GM23338 (cell line): Measurements from ENCODE around the gene NOD1. TPM values are rescaled to one million over a fixed set of nuclear protein-coding genes. Genes with fewer than 3 reads are reported as not detected.

Source experiments
- ATAC-seq: fragments of 200-7000 bp; cut with Tn5 transposase; 3 replicates; pipeline ENCODE4 v1.9.1; 2020
- DNase-seq: peaks from one replicate; pipeline ENCODE4 v3.0.0-alpha.2; 2015; ENCODE audit warnings: low spot score
- H2AFZ ChIP-seq: fragments of 200-600 bp; sonication (generic); 2 replicates; pipeline ENCODE4 v1.8.0; 2016; ENCODE audit warnings: antibody characterized with exemption, mild to moderate bottlenecking, moderate library complexity
- H3F3A ChIP-seq: fragments of 200-600 bp; sonication (generic); replicated peaks from 2 replicates; pipeline ENCODE4 v1.8.0; 2017; ENCODE audit warnings: antibody characterized with exemption, mixed run types, low read depth
- H3K27ac ChIP-seq: fragments of 200-600 bp; sonication (generic); 2 replicates; pipeline ENCODE4 v1.6.1; 2016; ENCODE audit warnings: low read depth
- H3K27me3 ChIP-seq: fragments of 200-600 bp; sonication (generic); 2 replicates; pipeline ENCODE4 v1.8.0; 2016; ENCODE audit warnings: mild to moderate bottlenecking, mixed run types, moderate library complexity; ENCODE audit not compliant: insufficient read depth
- H3K36me3 ChIP-seq: fragments of 200-600 bp; sonication (generic); 2 replicates; pipeline ENCODE4 v1.8.0; 2016; ENCODE audit warnings: mild to moderate bottlenecking; ENCODE audit not compliant: insufficient read depth
- H3K4me1 ChIP-seq: fragments of 200-600 bp; sonication (generic); 2 replicates; pipeline ENCODE4 v1.8.0; 2016; ENCODE audit warnings: mild to moderate bottlenecking, moderate library complexity; ENCODE audit not compliant: insufficient read depth
- H3K4me2 ChIP-seq: fragments of 200-600 bp; sonication (generic); 2 replicates; pipeline ENCODE4 v1.7.1; 2017; ENCODE audit warnings: mixed run types
- H3K4me3 ChIP-seq: fragments of 200-600 bp; sonication (generic); 2 replicates; pipeline ENCODE4 v1.6.1; 2016; ENCODE audit warnings: mixed run types
- H3K79me2 ChIP-seq: fragments of 200-600 bp; sonication (generic); replicated peaks from 2 replicates; pipeline ENCODE4 v1.8.0; 2017; ENCODE audit warnings: mild to moderate bottlenecking; ENCODE audit not compliant: insufficient read depth
- H3K9me2 ChIP-seq: fragments of 200-600 bp; sonication (generic); 2 replicates; pipeline ENCODE4 v1.8.0; 2017; ENCODE audit not compliant: insufficient read depth
- H4K20me1 ChIP-seq: fragments of 200-600 bp; sonication (generic); replicated peaks from 2 replicates; pipeline ENCODE4 v1.8.0; 2017; ENCODE audit warnings: mild to moderate bottlenecking; ENCODE audit not compliant: insufficient read depth
- H3K27ac Mint-ChIP-seq: 2 replicates; pipeline ENCODE4 v1.8.0; 2020; ENCODE audit warnings: inconsistent platforms, mild to moderate bottlenecking, moderate library complexity, mixed read lengths
- H3K27me3 Mint-ChIP-seq: 3 replicates; pipeline ENCODE4 v1.8.0; 2022; ENCODE audit warnings: low read depth, mild to moderate bottlenecking, moderate library complexity, mixed read lengths, inconsistent platforms; ENCODE audit not compliant: insufficient read depth, poor library complexity
- H3K36me3 Mint-ChIP-seq: 3 replicates; pipeline ENCODE4 v1.8.0; 2021; ENCODE audit warnings: low read depth, mild to moderate bottlenecking, inconsistent platforms, moderate library complexity, mixed read lengths
- H3K4me1 Mint-ChIP-seq: 3 replicates; pipeline ENCODE4 v1.8.0; 2020; ENCODE audit warnings: mild to moderate bottlenecking, inconsistent platforms, mixed read lengths
- H3K4me3 Mint-ChIP-seq: 3 replicates; pipeline ENCODE4 v1.8.0; 2021; ENCODE audit warnings: moderate library complexity, mild to moderate bottlenecking, inconsistent platforms, mixed read lengths
- H3K9me3 Mint-ChIP-seq: 3 replicates; pipeline ENCODE4 v1.8.0; 2020; ENCODE audit warnings: moderate library complexity, mild to moderate bottlenecking, inconsistent platforms, mixed read lengths
- CREB1 ChIP-seq: fragments of 250-450 bp; sonication (Bioruptor Pico); IDR thresholded peaks from 2 replicates; pipeline ENCODE4 v1.5.0; 2020; ENCODE audit warnings: low read depth, mild to moderate bottlenecking, moderate library complexity
- CTCF ChIP-seq, 2 experiments: fragments of 200-600 bp in 1 of 2; sonication (generic) in 1 of 2; conservative IDR thresholded peaks; 2 replicates each; pipeline versions ENCODE4 v1.5.1 to v1.6.1; 2016 to 2017; ENCODE audit warnings: antibody characterized with exemption in 2 of 2, low read depth in 2 of 2, mild to moderate bottlenecking in 2 of 2, moderate library complexity in 1 of 2
- ETS1 ChIP-seq: IDR thresholded peaks from 2 replicates; pipeline ENCODE4 v1.6.1; 2016; ENCODE audit warnings: antibody characterized with exemption
- EZH2 ChIP-seq: fragments of 200-600 bp; sonication (generic); IDR thresholded peaks from one replicate; pipeline ENCODE4 v1.8.0; 2017; ENCODE audit warnings: antibody characterized with exemption, mild to moderate bottlenecking, low read depth; ENCODE audit not compliant: unreplicated experiment
- EZH2phosphoT487 ChIP-seq: fragments of 200-600 bp; sonication (generic); IDR thresholded peaks from one replicate; pipeline ENCODE4 v1.8.1; 2018; ENCODE audit warnings: antibody characterized with exemption; ENCODE audit not compliant: unreplicated experiment
- JUNB ChIP-seq: IDR thresholded peaks from one replicate; pipeline ENCODE4 v1.6.1; 2016; ENCODE audit warnings: antibody characterized with exemption; ENCODE audit not compliant: unreplicated experiment
- NANOG ChIP-seq: IDR thresholded peaks from 2 replicates; pipeline ENCODE4 v1.6.1; 2016; ENCODE audit warnings: antibody characterized with exemption, borderline replicate concordance
- POLR2AphosphoS5 ChIP-seq: IDR thresholded peaks from 2 replicates; pipeline ENCODE4 v1.6.1; 2016; ENCODE audit warnings: antibody characterized with exemption, low read depth
- REST ChIP-seq: IDR thresholded peaks from one replicate; pipeline ENCODE4 v1.6.1; 2018; ENCODE audit warnings: antibody characterized with exemption; ENCODE audit not compliant: unreplicated experiment
- STAT1 ChIP-seq: IDR thresholded peaks from one replicate; pipeline ENCODE4 v1.6.1; 2016; ENCODE audit warnings: antibody characterized with exemption; ENCODE audit not compliant: unreplicated experiment
- ZNF114 ChIP-seq: fragments of 250-450 bp; sonication (Bioruptor Pico); IDR thresholded peaks from 2 replicates; pipeline ENCODE4 v1.5.0; 2020; ENCODE audit warnings: mild to moderate bottlenecking, moderate library complexity
- ZNF331 ChIP-seq: fragments of 250-450 bp; sonication (Bioruptor Pico); IDR thresholded peaks from 2 replicates; pipeline ENCODE4 v1.5.0; 2020; ENCODE audit warnings: low read depth, mild to moderate bottlenecking, moderate library complexity
- ZNF462 ChIP-seq: fragments of 250-450 bp; sonication (Bioruptor Pico); IDR thresholded peaks from 2 replicates; pipeline ENCODE4 v1.5.0; 2020; ENCODE audit warnings: mild to moderate bottlenecking, moderate library complexity
- polyA plus RNA-seq: library from polyadenylated mRNA; unstranded; fragments of >200 nt; fragmentation: Nextera tagmentation; extraction: Ambion mirVana; gene quantifications from 2 replicates; pipeline ENCODE4 v1.2.1, GENCODE V29; 2016
- total RNA-seq: library from RNA; depleted of rRNA; stranded (reverse); fragments of >200 nt; shearing (Covaris generic); gene quantifications from 2 replicates; pipeline ENCODE4 v1.2.3, GENCODE V29; 2014

The NOD1 gene
- total and polyA plus RNA-seq, 2 experiments from 2014 or later, result 2.1 to 7.3 TPM

GRCh38 chr7:30389791-30390190, 88.8 kb downstream of the NOD1 start:
- Histone ChIP-seq H3K27me3 (no peaks in the 10 kb centered on the region), H4K20me1 (no peaks in the 10 kb centered on the region), H3K4me1 (peaks cover 16% of the 10 kb centered on the region), H3K9me2 (no peaks in the 10 kb centered on the region), H3K4me2 (no peak overlapping the region), H3K4me3 (no peak overlapping the region), H3K36me3 (no peaks in the 10 kb centered on the region), H3K79me2 (no peaks in the 10 kb centered on the region), H3F3A (no peaks in the 10 kb centered on the region), H3K27ac (no peak overlapping the region), H2AFZ (no peak overlapping the region)
- peak overlapping the region; percentile 2; the same call in 1 of the 2 replicates for H3K27ac Mint-ChIP-seq
- peaks cover 19% of the 10 kb centered on the region for H3K4me1 Mint-ChIP-seq
- H3K27me3 Mint-ChIP-seq, result no peaks in the 10 kb centered on the region
- TF ChIP-seq REST (no peak), ZNF114 (CRISPR knock-in tag) (no peak), EZH2 (no peak), POLR2AphosphoS5 (no peak), ZNF462 (no peak), ZNF331 (CRISPR knock-in tag) (no peak), ETS1 (no peak), CREB1 (CRISPR knock-in tag) (no peak), EZH2phosphoT487 (no peak), JUNB (no peak), STAT1 (no peak), CTCF (conservative IDR thresholded peaks at IDR 0.05; ENCODE audit: low read depth in 2 of 2) (no peak), NANOG (no peak)
- no peak overlapping the region for H3K4me3 Mint-ChIP-seq
- ATAC-seq, result no peak
- H3K9me3 Mint-ChIP-seq, result no peaks in the 10 kb centered on the region
- no peaks in the 10 kb centered on the region for H3K36me3 Mint-ChIP-seq
- DNase-seq, result no peak
